OCI-LY7 (cell line): ENCODE data around the gene SPAG16.

Experiments used
- CTCF ChIP-seq: fragments of 200-600 bp; sonication (generic); conservative IDR thresholded peaks from 2 replicates; pipeline ENCODE4 v1.5.1; 2014; ENCODE audit warnings: mild to moderate bottlenecking, antibody characterized with exemption, low read length, moderate library complexity, mixed read lengths
- EZH2phosphoT487 ChIP-seq: fragments of 200-600 bp; sonication (generic); IDR thresholded peaks from 2 replicates; pipeline ENCODE4 v1.6.1; 2018; ENCODE audit warnings: low read depth, borderline replicate concordance, mild to moderate bottlenecking, mixed run types, antibody characterized with exemption, low read length, moderate library complexity, mixed read lengths

- TF ChIP-seq CTCF, result no peak
- no peak for TF ChIP-seq EZH2phosphoT487
These were observed 216.6 kb downstream of the SPAG16 start for GRCh38 chr2:213500881-213501280.
